Inferior parietal cortex (tissue), 1 donor: ENCODE measurements around the gene FRY.

ENCODE experiments used
- DNase-seq: peaks from one replicate; pipeline ENCODE4 v3.0.0-alpha.2; 2016; ENCODE audit errors: extremely low spot score

Gene FRY

GRCh38 chr13:32081591-32081990 is 50.0 kb downstream of the FRY start:
- no peak for DNase-seq

GRCh38 chr13:32086366-32086765 is 54.8 kb downstream of the FRY start:
- DNase-seq = no peak

GRCh38 chr13:32086791-32087441 is 55.3 kb downstream of the FRY start:
- DNase-seq = no peak

- no peak for DNase-seq
Observed at GRCh38 chr13:32087955-32088747, 56.6 kb downstream of the FRY start.

- no peak for DNase-seq
Observed at GRCh38 chr13:32092496-32092895, 60.9 kb downstream of the FRY start.

- DNase-seq = no peak
Observed at GRCh38 chr13:32093006-32093405, 61.4 kb downstream of the FRY start.

- no peak for DNase-seq
Observed at GRCh38 chr13:32098272-32098671, 66.7 kb downstream of the FRY start.

GRCh38 chr13:32105653-32106313 is 74.2 kb downstream of the FRY start:
- DNase-seq = no peak

GRCh38 chr13:32107474-32107873 is 75.9 kb downstream of the FRY start:
- no peak for DNase-seq

- DNase-seq = no peak
Observed at GRCh38 chr13:32107973-32108372, 76.4 kb downstream of the FRY start.

- DNase-seq = no peak
Observed at GRCh38 chr13:32113532-32113931, 82.0 kb downstream of the FRY start.

GRCh38 chr13:32114284-32114950 is 82.8 kb downstream of the FRY start:
- DNase-seq = no peak

- DNase-seq = no peak
Observed at GRCh38 chr13:32115066-32115465, 83.5 kb downstream of the FRY start.

- no peak for DNase-seq
Observed at GRCh38 chr13:32116210-32116609, 84.6 kb downstream of the FRY start.

GRCh38 chr13:32117001-32117400 is 85.4 kb downstream of the FRY start:
- DNase-seq = no peak

GRCh38 chr13:32117701-32118100 is 86.1 kb downstream of the FRY start:
- no peak for DNase-seq

- no peak for DNase-seq
Observed at GRCh38 chr13:32121316-32121715, 89.7 kb downstream of the FRY start.

- no peak for DNase-seq
Observed at GRCh38 chr13:32124743-32125142, 93.2 kb downstream of the FRY start.

- no peak for DNase-seq
Observed at GRCh38 chr13:32125221-32125689, 93.7 kb downstream of the FRY start.

GRCh38 chr13:32125751-32126150 is 94.2 kb downstream of the FRY start:
- no peak for DNase-seq

- DNase-seq = no peak
Observed at GRCh38 chr13:32126278-32126677, 94.7 kb downstream of the FRY start.

- DNase-seq = no peak
Observed at GRCh38 chr13:32126756-32127155, 95.2 kb downstream of the FRY start.
